ENCODE data around the gene GALNT18.
"Not testable (repeated sequence)": the region's sequence is repeated elsewhere in the genome, so short reads cannot be mapped to it uniquely, and the experiment has no call there.

The GALNT18 gene

GRCh38 chr11:11387622-11388305 is 234.0 kb downstream of the GALNT18 start:
- DNase-seq (ENCODE audit: low read depth in 2 of 2): no peak

DNA sequence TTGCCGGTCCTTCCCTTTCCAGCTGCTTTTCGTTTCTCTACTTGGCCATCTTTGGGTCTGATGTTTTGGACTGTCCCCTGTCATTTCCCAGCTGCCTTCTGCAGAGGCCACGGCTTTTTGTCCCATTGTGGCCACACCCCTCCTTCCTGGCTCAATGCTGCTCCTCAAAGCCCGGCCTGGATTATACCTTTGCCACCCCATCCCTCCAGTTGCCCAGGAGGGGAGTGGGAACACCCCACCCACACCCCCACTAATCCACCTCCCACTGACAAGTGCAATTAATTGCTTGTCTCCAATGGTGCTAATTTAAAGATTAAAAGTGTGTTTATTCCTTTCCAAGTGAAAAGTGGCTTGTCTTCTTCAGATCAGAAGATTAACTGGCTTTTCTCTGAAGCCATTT is 234.6 kb downstream of the GALNT18 start:
- DNase-seq (ENCODE audit: low read depth in 2 of 2): no peak

- DNase-seq (ENCODE audit: low read depth in 2 of 2): no peak
Observed at GRCh38 chr11:11384829-11385228, 237.0 kb downstream of the GALNT18 start.

GRCh38 chr11:11383995-11384394 is 237.8 kb downstream of the GALNT18 start:
- DNase-seq (ENCODE audit: low read depth in 2 of 2): no peak

- no peak for DNase-seq (ENCODE audit: low read depth in 2 of 2)
Observed at GRCh38 chr11:11382858-11383532, 238.8 kb downstream of the GALNT18 start.

GRCh38 chr11:11381471-11382105 is 240.2 kb downstream of the GALNT18 start:
- DNase-seq (ENCODE audit: low read depth in 2 of 2): no peak

GRCh38 chr11:11380883-11381282 is 240.9 kb downstream of the GALNT18 start:
- no peak for DNase-seq (ENCODE audit: low read depth in 2 of 2)

- DNase-seq (ENCODE audit: low read depth in 2 of 2): no peak
Observed at GRCh38 chr11:11380340-11380739, 241.5 kb downstream of the GALNT18 start.

- DNase-seq (ENCODE audit: low read depth in 2 of 2): no peak
Observed at GRCh38 chr11:11379661-11380060, 242.1 kb downstream of the GALNT18 start.

GRCh38 chr11:11378184-11378940 is 243.4 kb downstream of the GALNT18 start:
- no peak for DNase-seq (ENCODE audit: low read depth in 2 of 2)

- DNase-seq (ENCODE audit: low read depth in 2 of 2): no peak
Observed at GRCh38 chr11:11374358-11375148, 247.3 kb downstream of the GALNT18 start.

- DNase-seq (ENCODE audit: low read depth in 2 of 2): no peak
Observed at GRCh38 chr11:11373934-11374333, 247.9 kb downstream of the GALNT18 start.

DNA sequence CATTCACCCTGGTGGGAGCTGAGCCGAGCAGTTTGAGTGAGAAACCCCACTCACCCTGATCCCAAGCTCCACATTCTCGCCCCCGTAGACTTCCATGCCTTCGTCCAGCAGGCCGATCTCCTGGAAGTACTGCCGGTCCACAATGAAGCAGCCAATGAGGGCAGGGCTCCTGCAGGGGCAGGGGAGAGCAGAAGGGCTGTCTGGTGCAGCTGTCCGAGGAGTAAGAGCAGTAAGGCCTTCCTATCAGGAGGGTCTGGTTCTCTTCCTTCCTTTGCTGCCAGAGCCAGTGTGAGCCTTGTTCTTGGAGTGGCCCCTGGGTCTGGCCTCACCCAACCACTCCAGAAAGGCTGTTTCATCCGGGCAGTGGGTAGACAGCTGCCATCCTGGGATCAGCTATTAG is 249.3 kb downstream of the GALNT18 start:
- no peak for DNase-seq (ENCODE audit: low read depth in 2 of 2)

GRCh38 chr11:11370962-11371303 is 250.9 kb downstream of the GALNT18 start:
- DNase-seq (ENCODE audit: low read depth in 2 of 2): no peak

DNA sequence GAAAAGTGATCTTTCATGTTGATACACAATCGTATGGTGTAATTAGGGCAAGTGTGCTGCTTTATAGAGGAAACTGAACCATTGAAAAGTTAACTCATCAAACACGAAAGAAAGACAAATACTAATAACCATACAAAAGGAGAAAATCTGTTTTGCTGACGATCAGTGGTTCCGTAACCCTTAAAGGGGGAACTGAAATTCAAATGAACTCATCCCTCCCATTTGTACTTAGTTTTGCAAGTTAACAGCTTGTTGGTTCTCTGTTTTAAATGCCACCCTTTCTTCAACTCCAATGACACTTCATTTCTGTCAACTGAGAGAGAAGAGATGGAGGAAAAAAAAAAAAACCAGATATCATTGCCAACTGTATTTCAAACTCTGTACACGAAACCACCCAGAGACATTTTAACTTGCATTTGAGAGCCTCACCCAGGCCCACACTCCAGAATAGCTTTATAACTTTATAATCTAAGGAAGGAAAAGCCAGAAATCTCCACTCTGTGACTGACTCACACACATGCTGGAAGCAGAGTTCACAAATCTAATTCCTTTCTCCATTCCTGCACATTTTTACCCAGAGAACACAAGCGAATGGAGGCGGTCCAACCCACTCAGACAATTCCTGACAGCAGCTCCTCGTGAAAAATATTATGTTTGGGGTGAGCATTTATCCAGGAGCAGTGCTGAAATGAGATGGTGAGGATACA is 251.4 kb downstream of the GALNT18 start:
- no peak for DNase-seq (ENCODE audit: low read depth in 2 of 2)

DNA sequence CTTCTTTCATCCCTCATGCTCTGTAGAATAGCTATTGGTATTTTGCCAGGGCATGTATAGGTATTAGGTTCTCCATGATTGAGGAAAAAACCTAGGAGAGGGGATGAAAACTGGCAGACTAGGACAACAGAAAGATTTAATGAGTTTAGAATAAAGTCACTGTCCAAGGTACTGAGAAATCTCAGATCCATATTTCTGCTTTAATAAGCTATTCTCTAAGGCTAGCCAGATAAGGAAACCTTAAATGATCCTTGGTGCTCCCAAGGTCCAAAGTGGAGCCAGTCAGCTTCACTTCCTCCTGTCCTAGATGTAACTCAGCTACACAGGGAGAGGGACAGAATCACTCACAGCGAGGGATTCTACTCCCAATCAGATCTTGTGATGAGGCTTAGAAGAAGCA is 255.0 kb downstream of the GALNT18 start:
- no peak for DNase-seq (ENCODE audit: low read depth in 2 of 2)

- DNase-seq (ENCODE audit: low read depth in 2 of 2): no peak
Observed at GRCh38 chr11:11363674-11364073, 258.1 kb downstream of the GALNT18 start.

DNA sequence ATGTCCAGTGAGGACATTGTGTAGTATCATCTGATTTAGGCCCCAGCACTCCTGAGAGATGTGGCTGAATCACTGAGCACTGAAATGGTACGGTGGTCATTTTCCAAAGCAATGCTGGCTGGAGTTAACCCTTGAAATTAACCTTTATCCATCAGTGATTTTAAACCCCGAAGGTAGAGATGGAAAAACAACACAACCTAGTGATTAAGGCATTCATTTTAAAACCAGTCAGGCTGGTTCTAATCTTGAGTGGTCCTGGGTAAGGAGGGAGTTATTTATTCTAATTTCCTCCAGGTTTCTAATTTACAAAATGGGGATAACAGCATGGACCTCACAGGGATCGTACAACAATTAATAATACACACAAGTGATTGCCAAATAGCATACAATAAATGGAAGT is 262.2 kb downstream of the GALNT18 start:
- DNase-seq (ENCODE audit: low read depth in 2 of 2): no peak

- no peak for DNase-seq (ENCODE audit: low read depth in 2 of 2)
Observed at GRCh38 chr11:11356842-11357241, 265.0 kb downstream of the GALNT18 start.

- not testable (repeated sequence) for DNase-seq (ENCODE audit: low read depth in 2 of 2)
Observed at GRCh38 chr11:11352878-11353277, 268.9 kb downstream of the GALNT18 start, which contains the start of gene CSNK2A3. Gene CSNK2A3 (minus strand): TSS chr11:11353250. CDS start chr11:11353119, 131 bp downstream.

DNA sequence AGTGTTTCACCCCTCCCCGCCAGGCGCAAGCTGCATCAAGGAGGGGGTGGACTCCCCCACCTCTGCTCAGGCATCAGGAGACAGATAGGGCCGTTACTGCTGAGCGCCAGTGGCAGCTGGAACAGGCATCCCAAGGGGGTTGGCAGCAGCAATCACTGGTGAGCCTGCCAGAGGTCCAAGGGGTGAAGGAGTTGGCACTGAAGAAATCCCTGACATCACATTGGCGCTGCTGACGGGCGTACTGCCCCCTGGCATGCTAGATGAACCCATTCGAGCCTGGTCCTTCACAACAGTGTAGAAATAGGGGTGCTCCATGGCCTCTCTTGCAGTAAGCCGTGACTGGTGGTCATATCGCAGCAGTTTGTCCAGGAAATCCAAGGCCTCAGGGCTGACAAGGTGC is 270.0 kb downstream of the GALNT18 start:
- DNase-seq (ENCODE audit: low read depth in 2 of 2): not testable (repeated sequence)
